GM12878 (cell line): ENCODE data around the gene ABHD12B. TPM values are rescaled to one million over a fixed set of nuclear protein-coding genes. Genes with fewer than 3 reads are reported as not detected.

Experiments used
- ATAC-seq: fragments of 200-7000 bp; cut with Tn5 transposase; 3 replicates; pipeline ENCODE4 v1.9.1; 2020; ENCODE audit warnings: mild to moderate bottlenecking, moderate library complexity
- Bru-seq: library from RNA; stranded (reverse); fragments of 400-500 nt; gene quantifications from one replicate; lab custom pipeline; 2021; lab: Mats Ljungman, UMichigan
- BruChase-seq, 2 experiments: library from RNA; stranded (reverse); fragments of 400-500 nt; gene quantifications; one replicate each; lab custom pipeline; 2021; lab: Mats Ljungman, UMichigan
- BruUV-seq: library from RNA; stranded (reverse); fragments of 400-500 nt; replicated peaks from 2 replicates; lab custom pipeline; 2021; lab: Mats Ljungman, UMichigan
- CTCF ChIA-PET: fragments of 300-600 bp; sonication (Branson Sonifier 250); formaldehyde crosslinking; extraction: SDS; loops from one replicate; lab custom pipeline; 2021; ENCODE audit warnings: inconsistent platforms; lab: Yijun Ruan, JAX
- POLR2A ChIA-PET: fragments of 350-600 bp; formaldehyde crosslinking; extraction: SDS; loops from one replicate; lab custom pipeline; 2021; ENCODE audit warnings: inconsistent platforms; lab: Charles Lee
- RAD21 ChIA-PET: fragments of 300-600 bp; sonication (Branson Sonifier 250); formaldehyde crosslinking; loops from one replicate; lab custom pipeline; 2023; ENCODE audit warnings: antibody characterized with exemption; ENCODE audit not compliant: unreplicated experiment; lab: Charles Lee
- SMC1A ChIA-PET: fragments of 300-600 bp; sonication (Branson Sonifier 250); formaldehyde crosslinking; loops from one replicate; lab custom pipeline; 2023; ENCODE audit not compliant: unreplicated experiment, uncharacterized antibody; lab: Charles Lee
- DNase-seq: peaks from one replicate; pipeline ENCODE4 v3.0.0-alpha.2; 2011; ENCODE audit warnings: low read depth, low spot score
- FAIRE-seq: peaks from 3 replicates; lab custom pipeline; 2011; peaks lifted over from hg19 to GRCh38; lab: Jason Lieb, UNC
- H2AFZ ChIP-seq: 2 replicates; pipeline ENCODE4 v1.6.0; 2011; ENCODE audit warnings: low read depth, low read length, control low read depth; ENCODE audit not compliant: control insufficient read depth
- H3K27ac ChIP-seq: 2 replicates; pipeline ENCODE4 v1.5.1; 2011; ENCODE audit warnings: control low read depth; ENCODE audit not compliant: control insufficient read depth, insufficient read depth
- H3K27me3 ChIP-seq, 2 experiments: replicated peaks in 1 of 2; 2 replicates each; pipeline versions ENCODE4 v1.6.0 to v1.6.1; 2011; ENCODE audit warnings: low read length in 1 of 2; ENCODE audit not compliant: control insufficient read depth in 2 of 2, insufficient read depth in 2 of 2
- H3K36me3 ChIP-seq, 2 experiments: 2 replicates each; pipeline ENCODE4 v1.5.1; 2011; ENCODE audit warnings: low read length in 1 of 2; ENCODE audit not compliant: control insufficient read depth in 2 of 2, insufficient read depth in 2 of 2
- H3K4me1 ChIP-seq: 2 replicates; pipeline ENCODE4 v1.6.1; 2011; ENCODE audit warnings: mild to moderate bottlenecking, low read length, moderate library complexity, mixed read lengths; ENCODE audit not compliant: control insufficient read depth, insufficient read depth
- H3K4me2 ChIP-seq: 2 replicates; pipeline ENCODE4 v1.6.0; 2011; ENCODE audit warnings: control low read depth; ENCODE audit not compliant: control insufficient read depth, insufficient read depth
- H3K4me3 ChIP-seq: fragments of 200-600 bp; sonication (generic); 2 replicates; pipeline ENCODE4 v1.5.1; 2016
- H3K79me2 ChIP-seq: 2 replicates; pipeline ENCODE4 v1.6.0; 2011; ENCODE audit warnings: low read length; ENCODE audit not compliant: control insufficient read depth, insufficient read depth
- H3K9ac ChIP-seq: 2 replicates; pipeline ENCODE4 v1.8.0; 2011; ENCODE audit warnings: low read length, control low read depth, mixed read lengths; ENCODE audit not compliant: control insufficient read depth, insufficient read depth
- H3K9me3 ChIP-seq: replicated peaks from 3 replicates; pipeline ENCODE4 v1.5.1; 2011; ENCODE audit warnings: mild to moderate bottlenecking, low read length; ENCODE audit not compliant: control insufficient read depth, insufficient read depth
- H4K20me1 ChIP-seq: 2 replicates; pipeline ENCODE4 v1.6.0; 2011; ENCODE audit not compliant: control insufficient read depth, insufficient read depth
- ATF7 ChIP-seq: fragments of 450-650 bp; IDR thresholded peaks from 2 replicates; pipeline ENCODE4 v1.6.1; 2016; ENCODE audit warnings: low read depth, mild to moderate bottlenecking
- BCL11A ChIP-seq: IDR thresholded peaks from 2 replicates; pipeline ENCODE4 v1.6.1; 2011; ENCODE audit warnings: low read depth, low read length
- ESRRA ChIP-seq: IDR thresholded peaks from 2 replicates; pipeline ENCODE4 v1.6.1; 2012; ENCODE audit warnings: mild to moderate bottlenecking, low read length, improper control_type of control experiment
- MYC ChIP-seq: IDR thresholded peaks from 2 replicates; pipeline ENCODE4 v1.6.1; 2011; ENCODE audit warnings: mild to moderate bottlenecking, low read length, moderate library complexity, inconsistent platforms; ENCODE audit not compliant: insufficient read depth, insufficient replicate concordance, insufficient read length, severe bottlenecking
- RELA ChIP-seq: fragments of 450-650 bp; IDR thresholded peaks from 2 replicates; pipeline ENCODE4 v1.8.0; 2014; ENCODE audit warnings: borderline replicate concordance; ENCODE audit not compliant: partially characterized antibody
- SUZ12 ChIP-seq: fragments of 200-600 bp; sonication (generic); IDR thresholded peaks from one replicate; pipeline ENCODE4 v1.6.1; 2018; ENCODE audit warnings: antibody characterized with exemption, mild to moderate bottlenecking; ENCODE audit not compliant: unreplicated experiment
- WGBS: methylation state at CpG from one replicate; pipeline ENCODE4 v1.1.6; 2016; ENCODE audit warnings: low lambda C conversion rate; ENCODE audit not compliant: insufficient replicate concordance, insufficient coverage; ENCODE audit errors: missing lambda C conversion rate; 5-methylcytosine and 5-hydroxymethylcytosine counted together
- in situ Hi-C: fragments of 300-500 bp; cut with MboI; formaldehyde crosslinking; loops from 9 replicates; pipeline ENCODE4 v1.14.3; 2018; ENCODE audit warnings: mixed read lengths
- intact Hi-C: fragments of 100-400 bp; cut with micrococcal nuclease; formaldehyde crosslinking; loops from one replicate; pipeline ENCODE4 v1.14.2; 2022; ENCODE audit not compliant: unreplicated experiment
- long read RNA-seq, 2 experiments: library from polyadenylated mRNA; unstranded; transcript quantifications; one replicate each; pipeline ENCODE4 v2.0.0, GENCODE V29; 2019 to 2020
- polyA minus RNA-seq, 3 experiments: library from RNA; depleted of rRNA, polyadenylated mRNA; stranded (reverse); fragments of >200 nt; gene quantifications; 2 replicates each; pipeline ENCODE4 v1.2.3, GENCODE V29; 2011
- polyA plus RNA-seq, 11 experiments: library from polyadenylated mRNA; depleted of rRNA in 4 of 11; unstranded in 6 of 11; stranded (reverse) in 5 of 11; fragments of >200 nt; fragmentation: Nextera tagmentation in 4 of 11; fragmentation: Illumina TruSeq in 1 of 11; extraction: Ambion mirVana in 4 of 11; extraction: Trizol in 1 of 11; gene quantifications; 1 replicate in 1 of 11; 2 replicates in 10 of 11; pipeline versions ENCODE4 v1.2.1 to v1.2.3, GENCODE V29; 2011 to 2016; ENCODE audit warnings: inconsistent platforms in 2 of 11, missing spikeins in 2 of 11, low read depth in 1 of 11
- total RNA-seq, 4 experiments: library from RNA; depleted of rRNA in 3 of 4; stranded (reverse); fragments of >200 nt in 3 of 4; fragmentation: Illumina TruSeq in 1 of 4; extraction: Trizol in 1 of 4; gene quantifications; 2 replicates each; pipeline versions ENCODE4 v1.2.1 to v1.2.3, GENCODE V29; 2013 to 2021
- TF ChIP-seq, protein P1 (sequence below): fragments of 450-650 bp; IDR thresholded peaks from 2 replicates; pipeline ENCODE4 v1.6.1; 2016; ENCODE audit warnings: mild to moderate bottlenecking

Gene ABHD12B, protein sequence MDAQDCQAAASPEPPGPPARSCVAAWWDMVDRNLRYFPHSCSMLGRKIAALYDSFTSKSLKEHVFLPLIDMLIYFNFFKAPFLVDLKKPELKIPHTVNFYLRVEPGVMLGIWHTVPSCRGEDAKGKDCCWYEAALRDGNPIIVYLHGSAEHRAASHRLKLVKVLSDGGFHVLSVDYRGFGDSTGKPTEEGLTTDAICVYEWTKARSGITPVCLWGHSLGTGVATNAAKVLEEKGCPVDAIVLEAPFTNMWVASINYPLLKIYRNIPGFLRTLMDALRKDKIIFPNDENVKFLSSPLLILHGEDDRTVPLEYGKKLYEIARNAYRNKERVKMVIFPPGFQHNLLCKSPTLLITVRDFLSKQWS
- total RNA-seq (2013; cell fraction: nucleolus; rRNA removed), result not detected in 2 replicates
- not detected in 2 replicates for total RNA-seq (2014; rRNA removed)
- total RNA-seq (2014; rRNA removed; fragmentation: Illumina TruSeq; extraction: Trizol), result not detected in 2 replicates
- total RNA-seq (2021), result not detected in 2 replicates
- polyA plus RNA-seq (2011; ENCODE audit: low read depth), result not detected
- polyA plus RNA-seq (2011; rRNA removed), result not detected in 2 replicates
- polyA plus RNA-seq (2011; cell fraction: cytosol; rRNA removed), result not detected in 2 replicates
- polyA plus RNA-seq (2011; cell fraction: nucleus; rRNA removed), result not detected in 2 replicates
- polyA plus RNA-seq (2012), result not detected in 2 replicates
- polyA plus RNA-seq (2014; fragmentation: Illumina TruSeq; extraction: Trizol), result not detected in 2 replicates
- polyA plus RNA-seq (2014; fragmentation: Nextera tagmentation; extraction: Ambion mirVana), result not detected
- not detected in 2 replicates for polyA plus RNA-seq (2014; rRNA removed)
- polyA plus RNA-seq (2016; fragmentation: Nextera tagmentation; extraction: Ambion mirVana), result not detected
- not detected in 2 replicates for polyA minus RNA-seq (2011; rRNA and poly(A)+ RNA removed)
- not detected in 2 replicates for polyA minus RNA-seq (2011; cell fraction: cytosol; rRNA and poly(A)+ RNA removed)
- polyA minus RNA-seq (2011; cell fraction: nucleus; rRNA and poly(A)+ RNA removed), result not detected in 2 replicates
- not detected for Bru-seq, nascent RNA
- percentile 3 among the genes with signal in this experiment for BruChase-seq, experiment 1, labeled RNA remaining after a 6-hour chase
- BruChase-seq, experiment 2, labeled RNA remaining after a 2-hour chase, result not detected
- long read RNA-seq, experiment 1, result 0 reads
- long read RNA-seq, experiment 2, result 0 reads

DNA sequence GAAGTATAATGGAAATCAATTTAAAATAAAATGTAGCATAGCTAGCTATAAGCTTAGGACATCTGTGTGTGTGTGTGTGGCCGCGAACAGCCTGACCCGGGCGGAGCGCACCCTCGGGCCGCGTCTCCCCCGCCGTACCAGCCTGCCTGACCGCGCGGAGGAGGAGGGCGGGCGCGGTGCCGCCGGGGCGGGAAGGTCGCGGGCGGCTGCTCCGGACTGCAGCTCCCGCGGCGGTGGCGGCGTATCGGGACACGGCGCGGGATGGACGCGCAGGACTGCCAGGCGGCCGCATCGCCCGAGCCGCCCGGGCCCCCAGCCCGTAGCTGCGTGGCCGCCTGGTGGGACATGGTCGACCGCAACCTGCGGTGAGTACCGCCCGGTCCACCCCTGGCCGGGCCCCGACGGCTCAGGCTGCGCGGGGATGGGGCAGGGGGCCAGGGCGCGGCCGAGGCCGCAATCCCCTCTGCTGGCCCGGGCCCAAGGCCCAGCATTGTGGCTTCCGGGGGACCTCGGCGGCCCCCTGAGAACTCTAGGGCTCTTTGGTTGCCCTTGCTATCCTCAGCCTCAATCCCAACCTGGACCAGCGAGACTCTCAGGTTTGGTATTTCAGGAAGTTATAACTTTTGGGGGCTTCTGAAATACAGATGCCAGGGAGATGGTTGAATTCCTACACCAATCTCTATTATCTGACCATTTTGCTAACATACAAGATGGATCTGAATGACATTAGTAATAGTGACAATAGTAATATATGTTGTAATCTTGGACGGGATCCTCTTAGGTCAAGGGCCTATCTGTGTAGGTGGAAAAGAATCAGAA lies at the start of gene ABHD12B:
Gene ABHD12B, plus strand, starts transcription at position 140 of the 819 bp plus-strand sequence. Its CDS starts 122 bp downstream, at position 262.
- peaks cover 4 to 15% of the 10 kb centered on the region in 2 experiments for H3K27me3 ChIP-seq
- no peaks in the 10 kb centered on the region for H4K20me1 ChIP-seq
- 14% methylated on average over 33 of the region's 63 CpGs for WGBS
- H3K4me2 ChIP-seq, result no peak within 1 kb of the TSS
- H2AFZ ChIP-seq, result no peak within 1 kb of the TSS
- peak; percentile 57 for TF ChIP-seq SUZ12
- no peak for TF ChIP-seq RELA
- no peak for TF ChIP-seq BCL11A
- no peak for TF ChIP-seq MYC
- TF ChIP-seq, protein P1, sequence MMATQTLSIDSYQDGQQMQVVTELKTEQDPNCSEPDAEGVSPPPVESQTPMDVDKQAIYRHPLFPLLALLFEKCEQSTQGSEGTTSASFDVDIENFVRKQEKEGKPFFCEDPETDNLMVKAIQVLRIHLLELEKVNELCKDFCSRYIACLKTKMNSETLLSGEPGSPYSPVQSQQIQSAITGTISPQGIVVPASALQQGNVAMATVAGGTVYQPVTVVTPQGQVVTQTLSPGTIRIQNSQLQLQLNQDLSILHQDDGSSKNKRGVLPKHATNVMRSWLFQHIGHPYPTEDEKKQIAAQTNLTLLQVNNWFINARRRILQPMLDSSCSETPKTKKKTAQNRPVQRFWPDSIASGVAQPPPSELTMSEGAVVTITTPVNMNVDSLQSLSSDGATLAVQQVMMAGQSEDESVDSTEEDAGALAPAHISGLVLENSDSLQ, result no peak
- TF ChIP-seq ESRRA, result no peak
- no peak for TF ChIP-seq ATF7
- no peaks in the 10 kb centered on the region for H3K36me3 ChIP-seq
- FAIRE-seq, result no peak
- H3K9ac ChIP-seq, result no peak within 1 kb of the TSS
- H3K27ac ChIP-seq, result no peak within 1 kb of the TSS
- no peak for ATAC-seq
- H3K9me3 ChIP-seq, result no peaks in the 10 kb centered on the region
- H3K79me2 ChIP-seq, result no peaks in the 10 kb centered on the region
- intact Hi-C loops (loop anchor here (10.0 kb wide), 1 partner anchor 353 kb away; no protein-coding TSS in a partner anchor), in situ Hi-C loops (loop anchor here (25.0 kb wide), 1 partner anchor 260 kb away; no protein-coding TSS in a partner anchor)
- POLR2A ChIA-PET, result no interaction called here
- RAD21 ChIA-PET, result no interaction called here
- peaks cover 11% of the 10 kb centered on the region for H3K4me1 ChIP-seq
- SMC1A ChIA-PET, result no interaction called here
- DNase-seq, result no peak
- CTCF ChIA-PET, result interaction anchor here (3.4 kb wide), 1 partner anchor 12 kb away, joined by 17 read pairs; no protein-coding TSS in a partner anchor
- BruUV-seq, result no TSS peak
- no peak within 1 kb of the TSS for H3K4me3 ChIP-seq
